ENCODE results near the gene ALDH1A1.

DNA sequence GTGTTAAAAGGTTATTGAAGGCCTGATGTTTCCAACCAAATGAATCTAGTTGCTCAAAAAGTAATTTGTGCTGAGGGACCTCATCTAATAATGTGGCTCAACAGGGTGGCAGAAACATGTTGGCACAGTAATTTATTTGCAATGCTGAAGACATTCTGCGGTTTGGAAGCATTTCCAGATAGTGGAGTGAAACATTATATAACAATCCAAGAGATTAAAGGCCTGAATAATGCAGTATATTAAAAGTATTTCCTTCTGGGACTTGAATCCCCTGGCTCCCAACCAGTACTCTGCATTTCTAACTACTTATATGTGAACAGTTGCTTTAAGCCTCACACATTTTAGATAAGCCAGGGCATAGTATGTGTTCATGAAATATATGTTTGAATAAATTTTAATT lies 25.9 kb upstream of the ALDH1A1 start:
- TF ChIP-seq, protein P1, sequence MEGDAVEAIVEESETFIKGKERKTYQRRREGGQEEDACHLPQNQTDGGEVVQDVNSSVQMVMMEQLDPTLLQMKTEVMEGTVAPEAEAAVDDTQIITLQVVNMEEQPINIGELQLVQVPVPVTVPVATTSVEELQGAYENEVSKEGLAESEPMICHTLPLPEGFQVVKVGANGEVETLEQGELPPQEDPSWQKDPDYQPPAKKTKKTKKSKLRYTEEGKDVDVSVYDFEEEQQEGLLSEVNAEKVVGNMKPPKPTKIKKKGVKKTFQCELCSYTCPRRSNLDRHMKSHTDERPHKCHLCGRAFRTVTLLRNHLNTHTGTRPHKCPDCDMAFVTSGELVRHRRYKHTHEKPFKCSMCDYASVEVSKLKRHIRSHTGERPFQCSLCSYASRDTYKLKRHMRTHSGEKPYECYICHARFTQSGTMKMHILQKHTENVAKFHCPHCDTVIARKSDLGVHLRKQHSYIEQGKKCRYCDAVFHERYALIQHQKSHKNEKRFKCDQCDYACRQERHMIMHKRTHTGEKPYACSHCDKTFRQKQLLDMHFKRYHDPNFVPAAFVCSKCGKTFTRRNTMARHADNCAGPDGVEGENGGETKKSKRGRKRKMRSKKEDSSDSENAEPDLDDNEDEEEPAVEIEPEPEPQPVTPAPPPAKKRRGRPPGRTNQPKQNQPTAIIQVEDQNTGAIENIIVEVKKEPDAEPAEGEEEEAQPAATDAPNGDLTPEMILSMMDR (IDR thresholded peaks at IDR 0.05): no peak
- no peak for TF ChIP-seq POLR2A (IDR thresholded peaks at IDR 0.05)

Measured in Peyer's patch (tissue), 4 donors.